Measurements from ENCODE around the gene SRP9.

GRCh38 chr1:225812488-225813213, 35.0 kb downstream of the SRP9 start:
- TF ChIP-seq CTCF (IDR thresholded peaks at IDR 0.05; ENCODE audit: insufficient read depth, low read length, poor library complexity, severe bottlenecking) (no peak), EZH2phosphoT487 (conservative IDR thresholded peaks at IDR 0.05; ENCODE audit: low read length) (no peak)
